ENCODE data around the gene C16orf95.

DNA sequence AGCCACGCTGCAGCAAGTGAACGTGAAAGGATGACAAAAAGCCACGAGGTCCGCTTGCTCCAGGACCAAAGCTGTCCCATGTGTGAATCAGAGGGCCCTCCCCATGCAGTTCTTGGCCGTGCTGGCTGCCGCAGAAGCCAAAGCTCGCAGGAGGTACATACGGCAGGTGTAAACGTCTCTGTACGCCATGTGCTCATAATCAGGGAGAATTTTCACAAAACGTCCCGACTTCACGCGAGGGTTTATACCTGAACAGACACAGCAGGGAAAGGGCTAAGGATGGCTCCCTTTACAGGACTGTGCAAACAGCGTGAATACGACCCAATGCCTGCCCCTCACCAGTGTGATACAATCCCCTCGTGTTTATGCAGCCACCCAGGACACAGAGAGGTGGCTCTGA is 41.1 kb upstream of the C16orf95 start:
- TF ChIP-seq CTCF (IDR thresholded peaks at IDR 0.05) = no peak
- TF ChIP-seq POLR2A (IDR thresholded peaks at IDR 0.05) = no peak
